WTC11 (cell line): Measurements from ENCODE around the gene PHOSPHO1. TPM values are rescaled to one million over a fixed set of nuclear protein-coding genes. Genes with fewer than 3 reads are reported as not detected.

Experiments used
- ATAC-seq: fragments of 200-7000 bp; cut with Tn5 transposase; 2 replicates; pipeline ENCODE4 v1.10.0; 2021; ENCODE audit warnings: mild to moderate bottlenecking, moderate library complexity
- CTCF ChIA-PET: fragments of 300-600 bp; sonication (Branson Sonifier 250); formaldehyde crosslinking; loops from one replicate; lab custom pipeline; 2021; ENCODE audit warnings: antibody characterized with exemption; lab: Charles Lee
- POLR2A ChIA-PET: fragments of 350-600 bp; sonication (Branson Sonifier 250); formaldehyde crosslinking; loops from one replicate; lab custom pipeline; 2021; ENCODE audit warnings: antibody characterized with exemption; lab: Charles Lee
- DNase-seq: peaks from one replicate; pipeline ENCODE4 v3.0.0; 2021; ENCODE audit warnings: low spot score
- H3K27ac Mint-ChIP-seq: 2 replicates; pipeline ENCODE4 v1.8.0; 2021; ENCODE audit warnings: mixed read lengths
- H3K27me3 Mint-ChIP-seq: 2 replicates; pipeline ENCODE4 v1.8.0; 2021; ENCODE audit warnings: low read depth, mild to moderate bottlenecking, moderate library complexity, mixed read lengths
- H3K36me3 Mint-ChIP-seq: 2 replicates; pipeline ENCODE4 v1.8.0; 2021; ENCODE audit warnings: mixed read lengths
- H3K4me1 Mint-ChIP-seq: 2 replicates; pipeline ENCODE4 v1.8.0; 2022; ENCODE audit warnings: mixed read lengths
- H3K4me3 Mint-ChIP-seq: 2 replicates; pipeline ENCODE4 v1.8.0; 2021; ENCODE audit warnings: mild to moderate bottlenecking, moderate library complexity, mixed read lengths
- H3K9me3 Mint-ChIP-seq: 2 replicates; pipeline ENCODE4 v1.8.0; 2021; ENCODE audit warnings: mixed read lengths
- E2F5 ChIP-seq: sonication (generic); formaldehyde crosslinking; IDR thresholded peaks from 2 replicates; pipeline ENCODE4 v1.8.1; 2022; ENCODE audit warnings: mild to moderate bottlenecking, moderate library complexity, missing genetic modification reagents
- FOXJ3 ChIP-seq: sonication (generic); formaldehyde crosslinking; IDR thresholded peaks from 2 replicates; pipeline ENCODE4 v1.9.0; 2021; ENCODE audit warnings: missing genetic modification reagents, mild to moderate bottlenecking, borderline replicate concordance
- FOXK1 ChIP-seq: sonication (generic); formaldehyde crosslinking; IDR thresholded peaks from 2 replicates; pipeline ENCODE4 v1.8.0; 2022; ENCODE audit warnings: mild to moderate bottlenecking, moderate library complexity, missing genetic modification reagents
- FOXP1 ChIP-seq: sonication (generic); formaldehyde crosslinking; IDR thresholded peaks from 2 replicates; pipeline ENCODE4 v1.8.0; 2022; ENCODE audit warnings: missing genetic modification reagents, mild to moderate bottlenecking, moderate library complexity, borderline replicate concordance
- GTF2I ChIP-seq: fragments of 250-450 bp; sonication (Bioruptor Pico); conservative IDR thresholded peaks from 2 replicates; pipeline ENCODE4 v1.4.0; 2021; ENCODE audit warnings: mild to moderate bottlenecking
- JAZF1 ChIP-seq: fragments of 250-450 bp; sonication (Bioruptor Pico); IDR thresholded peaks from 2 replicates; pipeline ENCODE4 v1.9.0; 2021; ENCODE audit warnings: moderate library complexity, mild to moderate bottlenecking, inconsistent platforms
- NFATC4 ChIP-seq: fragments of 250-450 bp; sonication (Bioruptor Pico); IDR thresholded peaks from 2 replicates; pipeline ENCODE4 v1.9.0; 2021; ENCODE audit warnings: mild to moderate bottlenecking
- NFYB ChIP-seq: sonication (generic); formaldehyde crosslinking; conservative IDR thresholded peaks from 2 replicates; pipeline ENCODE4 v1.8.0; 2022; ENCODE audit warnings: low read depth, missing genetic modification reagents
- PREB ChIP-seq: sonication (generic); formaldehyde crosslinking; IDR thresholded peaks from 2 replicates; pipeline ENCODE4 v1.8.1; 2022; ENCODE audit warnings: mild to moderate bottlenecking, missing genetic modification reagents, moderate library complexity, borderline replicate concordance
- PRRX2 ChIP-seq: fragments of 250-450 bp; sonication (Bioruptor Pico); IDR thresholded peaks from 2 replicates; pipeline ENCODE4 v1.8.0; 2021; ENCODE audit warnings: mild to moderate bottlenecking
- RELA ChIP-seq: sonication (generic); formaldehyde crosslinking; IDR thresholded peaks from 2 replicates; pipeline ENCODE4 v1.8.1; 2022; ENCODE audit warnings: missing genetic modification reagents, mild to moderate bottlenecking, borderline replicate concordance
- TCF7 ChIP-seq: sonication (generic); formaldehyde crosslinking; IDR thresholded peaks from 2 replicates; pipeline ENCODE4 v1.8.0; 2022; ENCODE audit warnings: mild to moderate bottlenecking, low read depth, missing genetic modification reagents, moderate library complexity
- TEAD1 ChIP-seq: sonication (generic); formaldehyde crosslinking; IDR thresholded peaks from 2 replicates; pipeline ENCODE4 v1.8.0; 2022; ENCODE audit warnings: mild to moderate bottlenecking, missing genetic modification reagents
- ZNF396 ChIP-seq: fragments of 250-450 bp; sonication (Bioruptor Pico); IDR thresholded peaks from 2 replicates; pipeline ENCODE4 v1.8.0; 2021; ENCODE audit warnings: mild to moderate bottlenecking, moderate library complexity, borderline replicate concordance
- ZNF416 ChIP-seq: fragments of 250-450 bp; sonication (Bioruptor Pico); IDR thresholded peaks from 2 replicates; pipeline ENCODE4 v1.9.0; 2021; ENCODE audit warnings: mild to moderate bottlenecking, inconsistent platforms
- ZNF423 ChIP-seq: fragments of 250-450 bp; sonication (Bioruptor Pico); IDR thresholded peaks from 2 replicates; pipeline ENCODE4 v2.1.2; 2022; ENCODE audit warnings: mild to moderate bottlenecking, moderate library complexity
- ZNF512 ChIP-seq: sonication (generic); formaldehyde crosslinking; IDR thresholded peaks from 2 replicates; pipeline ENCODE4 v1.8.1; 2022; ENCODE audit warnings: missing genetic modification reagents, borderline replicate concordance
- ZNF671 ChIP-seq: fragments of 250-450 bp; sonication (Bioruptor Pico); IDR thresholded peaks from 2 replicates; pipeline ENCODE4 v1.8.0; 2021; ENCODE audit warnings: mild to moderate bottlenecking
- total RNA-seq: library from RNA; stranded (reverse); gene quantifications from 3 replicates; pipeline ENCODE4 v1.2.3, GENCODE V29; 2021
- TF ChIP-seq, protein P1 (sequence below): fragments of 250-450 bp; sonication (Bioruptor Pico); IDR thresholded peaks from 2 replicates; pipeline ENCODE4 v1.8.0; 2021; ENCODE audit warnings: mild to moderate bottlenecking
- TF ChIP-seq, protein P2 (sequence below): fragments of 250-450 bp; sonication (Bioruptor Pico); IDR thresholded peaks from 2 replicates; pipeline ENCODE4 v1.9.0; 2021; ENCODE audit warnings: mild to moderate bottlenecking
- TF ChIP-seq, protein P3 (sequence below): sonication (generic); formaldehyde crosslinking; IDR thresholded peaks from 2 replicates; pipeline ENCODE4 v1.8.1; 2023; ENCODE audit warnings: mild to moderate bottlenecking, missing genetic modification reagents
- TF ChIP-seq, protein P4 (sequence below): fragments of 250-450 bp; sonication (Bioruptor Pico); IDR thresholded peaks from 2 replicates; pipeline ENCODE4 v2.1.2; 2022; ENCODE audit warnings: mild to moderate bottlenecking, moderate library complexity
- TF ChIP-seq, protein P5 (sequence below): sonication (generic); formaldehyde crosslinking; IDR thresholded peaks from 2 replicates; pipeline ENCODE4 v1.8.0; 2022; ENCODE audit warnings: mild to moderate bottlenecking, missing genetic modification reagents
- TF ChIP-seq, protein P6 (sequence below): fragments of 250-450 bp; sonication (Bioruptor Pico); IDR thresholded peaks from 2 replicates; pipeline ENCODE4 v1.9.0; 2021; ENCODE audit warnings: moderate library complexity, mild to moderate bottlenecking, inconsistent platforms, borderline replicate concordance

The PHOSPHO1 gene
- total RNA-seq, 1 experiment from 2014 or later = 0.81 TPM

GRCh38 chr17:49244839-49245238, 14.3 kb upstream of the PHOSPHO1 start:
- no peak overlapping the region for H3K27ac Mint-ChIP-seq
- H3K27me3 Mint-ChIP-seq = no peaks in the 10 kb centered on the region
- no peak for ATAC-seq
- DNase-seq = no peak
- H3K9me3 Mint-ChIP-seq = no peaks in the 10 kb centered on the region
- H3K4me3 Mint-ChIP-seq = no peak overlapping the region
- H3K4me1 Mint-ChIP-seq = no peaks in the 10 kb centered on the region
- no peaks in the 10 kb centered on the region for H3K36me3 Mint-ChIP-seq
- TF ChIP-seq ZNF396 (CRISPR knock-in tag) (no peak), ZNF512 (CRISPR knock-in tag) (no peak), NFYB (CRISPR knock-in tag) (no peak), FOXP1 (no peak), PRRX2 (CRISPR knock-in tag) (no peak), GTF2I (CRISPR knock-in tag) (no peak), NFATC4 (CRISPR knock-in tag) (no peak), JAZF1 (CRISPR knock-in tag) (no peak), TEAD1 (no peak), RELA (no peak), FOXJ3 (CRISPR knock-in tag) (no peak), ZNF423 (CRISPR knock-in tag) (no peak), ZNF416 (CRISPR knock-in tag) (no peak)
- TF ChIP-seq, protein P1, sequence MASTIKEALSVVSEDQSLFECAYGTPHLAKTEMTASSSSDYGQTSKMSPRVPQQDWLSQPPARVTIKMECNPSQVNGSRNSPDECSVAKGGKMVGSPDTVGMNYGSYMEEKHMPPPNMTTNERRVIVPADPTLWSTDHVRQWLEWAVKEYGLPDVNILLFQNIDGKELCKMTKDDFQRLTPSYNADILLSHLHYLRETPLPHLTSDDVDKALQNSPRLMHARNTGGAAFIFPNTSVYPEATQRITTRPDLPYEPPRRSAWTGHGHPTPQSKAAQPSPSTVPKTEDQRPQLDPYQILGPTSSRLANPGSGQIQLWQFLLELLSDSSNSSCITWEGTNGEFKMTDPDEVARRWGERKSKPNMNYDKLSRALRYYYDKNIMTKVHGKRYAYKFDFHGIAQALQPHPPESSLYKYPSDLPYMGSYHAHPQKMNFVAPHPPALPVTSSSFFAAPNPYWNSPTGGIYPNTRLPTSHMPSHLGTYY = no peak
- TF ChIP-seq, protein P2, sequence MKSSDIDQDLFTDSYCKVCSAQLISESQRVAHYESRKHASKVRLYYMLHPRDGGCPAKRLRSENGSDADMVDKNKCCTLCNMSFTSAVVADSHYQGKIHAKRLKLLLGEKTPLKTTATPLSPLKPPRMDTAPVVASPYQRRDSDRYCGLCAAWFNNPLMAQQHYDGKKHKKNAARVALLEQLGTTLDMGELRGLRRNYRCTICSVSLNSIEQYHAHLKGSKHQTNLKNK = no peak
- TF ChIP-seq, protein P3, sequence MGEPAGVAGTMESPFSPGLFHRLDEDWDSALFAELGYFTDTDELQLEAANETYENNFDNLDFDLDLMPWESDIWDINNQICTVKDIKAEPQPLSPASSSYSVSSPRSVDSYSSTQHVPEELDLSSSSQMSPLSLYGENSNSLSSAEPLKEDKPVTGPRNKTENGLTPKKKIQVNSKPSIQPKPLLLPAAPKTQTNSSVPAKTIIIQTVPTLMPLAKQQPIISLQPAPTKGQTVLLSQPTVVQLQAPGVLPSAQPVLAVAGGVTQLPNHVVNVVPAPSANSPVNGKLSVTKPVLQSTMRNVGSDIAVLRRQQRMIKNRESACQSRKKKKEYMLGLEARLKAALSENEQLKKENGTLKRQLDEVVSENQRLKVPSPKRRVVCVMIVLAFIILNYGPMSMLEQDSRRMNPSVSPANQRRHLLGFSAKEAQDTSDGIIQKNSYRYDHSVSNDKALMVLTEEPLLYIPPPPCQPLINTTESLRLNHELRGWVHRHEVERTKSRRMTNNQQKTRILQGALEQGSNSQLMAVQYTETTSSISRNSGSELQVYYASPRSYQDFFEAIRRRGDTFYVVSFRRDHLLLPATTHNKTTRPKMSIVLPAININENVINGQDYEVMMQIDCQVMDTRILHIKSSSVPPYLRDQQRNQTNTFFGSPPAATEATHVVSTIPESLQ (CRISPR knock-in tag) = no peak
- TF ChIP-seq, protein P4, sequence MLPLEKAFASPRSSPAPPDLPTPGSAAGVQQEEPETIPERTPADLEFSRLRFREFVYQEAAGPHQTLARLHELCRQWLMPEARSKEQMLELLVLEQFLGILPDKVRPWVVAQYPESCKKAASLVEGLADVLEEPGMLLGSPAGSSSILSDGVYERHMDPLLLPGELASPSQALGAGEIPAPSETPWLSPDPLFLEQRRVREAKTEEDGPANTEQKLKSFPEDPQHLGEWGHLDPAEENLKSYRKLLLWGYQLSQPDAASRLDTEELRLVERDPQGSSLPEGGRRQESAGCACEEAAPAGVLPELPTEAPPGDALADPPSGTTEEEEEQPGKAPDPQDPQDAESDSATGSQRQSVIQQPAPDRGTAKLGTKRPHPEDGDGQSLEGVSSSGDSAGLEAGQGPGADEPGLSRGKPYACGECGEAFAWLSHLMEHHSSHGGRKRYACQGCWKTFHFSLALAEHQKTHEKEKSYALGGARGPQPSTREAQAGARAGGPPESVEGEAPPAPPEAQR (CRISPR knock-in tag) = no peak
- ChIA-PET POLR2A (no interaction called here), CTCF (no interaction called here)

DNA sequence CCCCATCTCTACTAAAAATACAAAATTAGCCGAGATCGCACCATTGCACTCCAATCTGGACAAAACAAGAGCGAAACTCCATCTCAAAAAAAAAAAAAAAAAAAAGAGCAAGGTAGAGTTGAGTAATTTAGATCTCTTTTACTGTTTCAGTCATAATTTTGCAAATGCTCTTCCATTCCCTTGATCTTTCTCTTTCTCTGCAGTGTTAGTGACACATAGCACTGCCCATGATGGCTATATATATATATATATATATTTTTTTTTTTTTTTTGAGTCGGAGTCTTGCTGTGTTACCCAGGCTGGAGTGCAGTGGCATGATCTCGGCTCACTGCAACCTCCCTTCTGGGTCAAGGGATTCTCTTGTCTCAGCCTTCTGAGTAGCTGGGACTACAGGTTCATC, 12.2 kb upstream of the PHOSPHO1 start:
- no peak overlapping the region for H3K27ac Mint-ChIP-seq
- POLR2A ChIA-PET = no interaction called here
- no peak for ATAC-seq
- TF ChIP-seq, protein P1 = no peak
- TF ChIP-seq, protein P5, sequence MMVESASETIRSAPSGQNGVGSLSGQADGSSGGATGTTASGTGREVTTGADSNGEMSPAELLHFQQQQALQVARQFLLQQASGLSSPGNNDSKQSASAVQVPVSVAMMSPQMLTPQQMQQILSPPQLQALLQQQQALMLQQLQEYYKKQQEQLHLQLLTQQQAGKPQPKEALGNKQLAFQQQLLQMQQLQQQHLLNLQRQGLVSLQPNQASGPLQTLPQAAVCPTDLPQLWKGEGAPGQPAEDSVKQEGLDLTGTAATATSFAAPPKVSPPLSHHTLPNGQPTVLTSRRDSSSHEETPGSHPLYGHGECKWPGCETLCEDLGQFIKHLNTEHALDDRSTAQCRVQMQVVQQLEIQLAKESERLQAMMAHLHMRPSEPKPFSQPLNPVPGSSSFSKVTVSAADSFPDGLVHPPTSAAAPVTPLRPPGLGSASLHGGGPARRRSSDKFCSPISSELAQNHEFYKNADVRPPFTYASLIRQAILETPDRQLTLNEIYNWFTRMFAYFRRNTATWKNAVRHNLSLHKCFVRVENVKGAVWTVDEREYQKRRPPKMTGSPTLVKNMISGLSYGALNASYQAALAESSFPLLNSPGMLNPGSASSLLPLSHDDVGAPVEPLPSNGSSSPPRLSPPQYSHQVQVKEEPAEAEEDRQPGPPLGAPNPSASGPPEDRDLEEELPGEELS = no peak
- TF ChIP-seq, protein P6, sequence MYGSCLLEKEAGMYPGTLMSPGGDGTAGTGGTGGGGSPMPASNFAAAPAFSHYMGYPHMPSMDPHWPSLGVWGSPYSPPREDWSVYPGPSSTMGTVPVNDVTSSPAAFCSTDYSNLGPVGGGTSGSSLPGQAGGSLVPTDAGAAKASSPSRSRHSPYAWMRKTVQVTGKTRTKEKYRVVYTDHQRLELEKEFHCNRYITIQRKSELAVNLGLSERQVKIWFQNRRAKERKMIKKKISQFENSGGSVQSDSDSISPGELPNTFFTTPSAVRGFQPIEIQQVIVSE (CRISPR knock-in tag) = no peak
- no peak for TF ChIP-seq TCF7 (CRISPR knock-in tag)
- no peak for TF ChIP-seq PREB (CRISPR knock-in tag)
- TF ChIP-seq ZNF671 (CRISPR knock-in tag) = no peak
- TF ChIP-seq FOXK1 (CRISPR knock-in tag) = no peak
- no peak for TF ChIP-seq PRRX2 (CRISPR knock-in tag)
- TF ChIP-seq E2F5 (CRISPR knock-in tag) = no peak

More for the DNA sequence above, 12.2 kb upstream of the PHOSPHO1 start:
- Mint-ChIP-seq H3K4me3 (no peak overlapping the region), H3K36me3 (no peaks in the 10 kb centered on the region), H3K4me1 (no peaks in the 10 kb centered on the region), H3K27me3 (no peaks in the 10 kb centered on the region), H3K9me3 (no peaks in the 10 kb centered on the region)
- CTCF ChIA-PET = interaction anchor here (0.7 kb wide), 1 partner anchor 126 kb away, joined by 3 read pairs; no protein-coding TSS in a partner anchor
- DNase-seq = no peak
